IMR-90 (cell line): ENCODE data around the gene RASGRF1. TPM values are rescaled to one million over a fixed set of nuclear protein-coding genes. Genes with fewer than 3 reads are reported as not detected.

ENCODE experiments used
- ATAC-seq: fragments of 200-7000 bp; cut with Tn5 transposase; 2 replicates; pipeline ENCODE4 v1.9.1; 2020; ENCODE audit warnings: low read depth, mild to moderate bottlenecking, moderate library complexity
- BruUV-seq: library from RNA; stranded (reverse); fragments of 400-500 nt; replicated peaks from 2 replicates; lab custom pipeline; 2021; lab: Mats Ljungman, UMichigan
- CTCF ChIA-PET: fragments of 300-600 bp; formaldehyde crosslinking; extraction: SDS; loops from one replicate; lab custom pipeline; 2021; ENCODE audit warnings: antibody characterized with exemption; lab: Yijun Ruan, JAX
- POLR2A ChIA-PET: fragments of 300-600 bp; sonication (Branson Sonifier 250); formaldehyde crosslinking; loops from one replicate; lab custom pipeline; 2022; ENCODE audit warnings: antibody characterized with exemption; ENCODE audit not compliant: unreplicated experiment; lab: Charles Lee
- DNase-seq: peaks from one replicate; pipeline ENCODE4 v3.0.0; 2013
- H2AFZ ChIP-seq: replicated peaks from 2 replicates; pipeline ENCODE3; 2013; ENCODE audit warnings: low read length, mild to moderate bottlenecking; ENCODE audit not compliant: poor library complexity
- H2AK5ac ChIP-seq: 2 replicates; pipeline ENCODE4 v1.6.1; 2013; ENCODE audit warnings: low read depth, low read length, inconsistent platforms
- H2AK9ac ChIP-seq: replicated peaks from 2 replicates; pipeline ENCODE3; 2013; ENCODE audit warnings: mild to moderate bottlenecking, low read depth, low read length, moderate library complexity; ENCODE audit not compliant: poor library complexity
- H2BK120ac ChIP-seq: 2 replicates; pipeline ENCODE4 v1.6.1; 2013; ENCODE audit warnings: low read depth, low read length, inconsistent platforms
- H2BK15ac ChIP-seq: 3 replicates; pipeline ENCODE4 v1.6.1; 2013; ENCODE audit warnings: low read depth, low read length, inconsistent platforms
- H2BK20ac ChIP-seq: 2 replicates; pipeline ENCODE4 v1.6.1; 2013; ENCODE audit warnings: low read depth, mild to moderate bottlenecking, inconsistent platforms, low read length, moderate library complexity
- H2BK5ac ChIP-seq: 2 replicates; pipeline ENCODE4 v1.6.1; 2013; ENCODE audit warnings: mild to moderate bottlenecking, low read depth, low read length, inconsistent platforms; ENCODE audit not compliant: poor library complexity, severe bottlenecking
- H3K14ac ChIP-seq: replicated peaks from 2 replicates; pipeline ENCODE4 v1.6.1; 2013; ENCODE audit warnings: low read depth, low read length, inconsistent platforms
- H3K18ac ChIP-seq: 2 replicates; pipeline ENCODE4 v1.6.1; 2013; ENCODE audit warnings: low read depth, low read length, control low read depth
- H3K23ac ChIP-seq: 2 replicates; pipeline ENCODE4 v1.6.1; 2013; ENCODE audit warnings: low read depth, low read length, inconsistent platforms
- H3K27ac ChIP-seq: 2 replicates; pipeline ENCODE4 v1.5.1; 2013; ENCODE audit warnings: mild to moderate bottlenecking, control low read depth, low read length; ENCODE audit not compliant: insufficient read depth
- H3K27me3 ChIP-seq: 2 replicates; pipeline ENCODE4 v1.6.1; 2013; ENCODE audit warnings: low read length; ENCODE audit not compliant: control insufficient read depth, insufficient read depth
- H3K36me3 ChIP-seq: 2 replicates; pipeline ENCODE4 v1.6.1; 2013; ENCODE audit warnings: low read length, mixed read lengths; ENCODE audit not compliant: control insufficient read depth, insufficient read depth
- H3K4ac ChIP-seq: 2 replicates; pipeline ENCODE4 v1.6.1; 2013; ENCODE audit warnings: low read depth, low read length, inconsistent platforms
- H3K4me1 ChIP-seq: 2 replicates; pipeline ENCODE4 v1.6.1; 2013; ENCODE audit warnings: low read length, mixed read lengths; ENCODE audit not compliant: control insufficient read depth, insufficient read depth
- H3K4me2 ChIP-seq: 2 replicates; pipeline ENCODE4 v1.6.1; 2013; ENCODE audit warnings: low read depth, mild to moderate bottlenecking, control low read depth, low read length, moderate library complexity
- H3K4me3 ChIP-seq: 2 replicates; pipeline ENCODE4 v1.5.1; 2013; ENCODE audit warnings: low read depth, mild to moderate bottlenecking, control low read depth, low read length, moderate library complexity; ENCODE audit not compliant: insufficient read depth
- H3K56ac ChIP-seq: 2 replicates; pipeline ENCODE4 v1.6.1; 2013; ENCODE audit warnings: low read length, inconsistent platforms; ENCODE audit not compliant: insufficient read depth; ENCODE audit errors: extremely low read depth
- H3K79me1 ChIP-seq, 2 experiments: 2 replicates each; pipeline ENCODE4 v1.6.1; 2013; ENCODE audit warnings: low read length in 2 of 2, inconsistent platforms in 1 of 2, low read depth in 1 of 2
- H3K9ac ChIP-seq: 2 replicates; pipeline ENCODE4 v1.6.1; 2013; ENCODE audit warnings: low read depth, low read length, control low read depth
- H3K9me1 ChIP-seq: 2 replicates; pipeline ENCODE4 v1.6.1; 2013; ENCODE audit warnings: low read length, inconsistent platforms; ENCODE audit not compliant: insufficient read depth
- H3K9me3 ChIP-seq: 2 replicates; pipeline ENCODE4 v1.6.1; 2013; ENCODE audit warnings: low read length; ENCODE audit not compliant: control insufficient read depth, insufficient read depth
- H4K20me1 ChIP-seq: 2 replicates; pipeline ENCODE4 v1.6.1; 2013; ENCODE audit warnings: low read length, inconsistent platforms; ENCODE audit not compliant: insufficient read depth
- H4K5ac ChIP-seq: 2 replicates; pipeline ENCODE4 v1.6.1; 2013; ENCODE audit warnings: mild to moderate bottlenecking, low read depth, low read length, control low read depth
- H4K8ac ChIP-seq, 2 experiments: 2 replicates each; pipeline ENCODE4 v1.6.1; 2013; ENCODE audit warnings: low read depth in 2 of 2, low read length in 2 of 2, control low read depth in 1 of 2, inconsistent platforms in 1 of 2
- H4K91ac ChIP-seq: 2 replicates; pipeline ENCODE4 v1.6.1; 2013; ENCODE audit warnings: low read depth, low read length, inconsistent platforms; ENCODE audit not compliant: insufficient read depth
- BHLHE40 ChIP-seq: fragments of 150-350 bp; IDR thresholded peaks from 2 replicates; pipeline ENCODE4 v1.6.1; 2016; ENCODE audit warnings: mild to moderate bottlenecking, low read depth, low read length
- CEBPB ChIP-seq: IDR thresholded peaks from 2 replicates; pipeline ENCODE4 v1.6.1; 2012; ENCODE audit warnings: low read depth, low read length, improper control_type of control experiment
- CTCF ChIP-seq: conservative IDR thresholded peaks from 2 replicates; pipeline ENCODE4 v1.5.1; 2012; ENCODE audit warnings: mild to moderate bottlenecking, low read depth, low read length, improper control_type of control experiment
- FOS ChIP-seq: fragments of 150-350 bp; IDR thresholded peaks from 2 replicates; pipeline ENCODE4 v1.6.1; 2016; ENCODE audit warnings: low read depth, low read length
- MAFK ChIP-seq: IDR thresholded peaks from 2 replicates; pipeline ENCODE4 v1.6.1; 2012; ENCODE audit warnings: low read depth, low read length, improper control_type of control experiment
- MAZ ChIP-seq: IDR thresholded peaks from 2 replicates; pipeline ENCODE4 v1.6.1; 2012; ENCODE audit warnings: low read depth, mild to moderate bottlenecking, low read length, improper control_type of control experiment, moderate library complexity, borderline replicate concordance
- MXI1 ChIP-seq: IDR thresholded peaks from 2 replicates; pipeline ENCODE4 v1.6.1; 2012; ENCODE audit warnings: low read depth, mild to moderate bottlenecking, low read length, moderate library complexity, borderline replicate concordance
- POLR2A ChIP-seq: IDR thresholded peaks from 2 replicates; pipeline ENCODE4 v1.6.1; 2012; ENCODE audit warnings: mild to moderate bottlenecking, low read depth, low read length
- RAD21 ChIP-seq: IDR thresholded peaks from 2 replicates; pipeline ENCODE4 v1.6.1; 2012; ENCODE audit warnings: low read length, improper control_type of control experiment
- RCOR1 ChIP-seq: IDR thresholded peaks from 2 replicates; pipeline ENCODE4 v1.6.1; 2012; ENCODE audit warnings: mild to moderate bottlenecking, low read length, improper control_type of control experiment; ENCODE audit not compliant: insufficient replicate concordance
- RFX5 ChIP-seq: IDR thresholded peaks from 2 replicates; pipeline ENCODE4 v1.8.0; 2012; ENCODE audit warnings: low read depth, mild to moderate bottlenecking, low read length, moderate library complexity
- SMC3 ChIP-seq: fragments of 150-350 bp; IDR thresholded peaks from 2 replicates; pipeline ENCODE4 v1.6.1; 2016; ENCODE audit warnings: low read depth, mild to moderate bottlenecking, antibody characterized with exemption, low read length, moderate library complexity
- USF2 ChIP-seq: fragments of 150-350 bp; IDR thresholded peaks from 2 replicates; pipeline ENCODE4 v1.6.1; 2017; ENCODE audit warnings: mild to moderate bottlenecking, antibody characterized with exemption, low read length, low read depth
- WGBS, 2 experiments: methylation state at CpG; one replicate each; pipeline versions ENCODE4 v1.1.5 to v1.1.7; 2013; ENCODE audit warnings: missing lambda C conversion rate in 2 of 2; ENCODE audit not compliant: insufficient read length in 1 of 2; ENCODE audit errors: extremely low coverage in 2 of 2; 5-methylcytosine and 5-hydroxymethylcytosine counted together
- dilution Hi-C: fragments of 300-500 bp; cut with HindIII; formaldehyde crosslinking; loops from one replicate; pipeline ENCODE4 v1.14.3; 2018; ENCODE audit warnings: low sequenced_read_pairs; ENCODE audit not compliant: unreplicated experiment
- in situ Hi-C: fragments of 300-500 bp; cut with MboI; formaldehyde crosslinking; loops from 3 replicates; pipeline ENCODE4 v1.14.3; 2019; ENCODE audit warnings: low sequenced_read_pairs, inconsistent platforms, mixed read lengths
- intact Hi-C: fragments of 100-400 bp; cut with micrococcal nuclease; formaldehyde crosslinking; loops from 2 replicates; pipeline ENCODE4 v1.10.0; 2022
- polyA plus RNA-seq, 3 experiments: library from polyadenylated mRNA; depleted of rRNA; stranded (reverse); fragments of >200 nt; gene quantifications; 2 replicates each; pipeline ENCODE4 v1.2.3, GENCODE V29; 2012; ENCODE audit warnings: low replicate concordance in 1 of 3
- total RNA-seq: library from RNA; depleted of rRNA; stranded (reverse); fragments of >200 nt; gene quantifications from 2 replicates; pipeline ENCODE4 v1.2.3, GENCODE V29; 2012

The RASGRF1 gene
- total and polyA plus RNA-seq, 2 of the 4 experiments (the other 2 are of a cell fraction): under 0.01 to 0.15 TPM

DNA sequence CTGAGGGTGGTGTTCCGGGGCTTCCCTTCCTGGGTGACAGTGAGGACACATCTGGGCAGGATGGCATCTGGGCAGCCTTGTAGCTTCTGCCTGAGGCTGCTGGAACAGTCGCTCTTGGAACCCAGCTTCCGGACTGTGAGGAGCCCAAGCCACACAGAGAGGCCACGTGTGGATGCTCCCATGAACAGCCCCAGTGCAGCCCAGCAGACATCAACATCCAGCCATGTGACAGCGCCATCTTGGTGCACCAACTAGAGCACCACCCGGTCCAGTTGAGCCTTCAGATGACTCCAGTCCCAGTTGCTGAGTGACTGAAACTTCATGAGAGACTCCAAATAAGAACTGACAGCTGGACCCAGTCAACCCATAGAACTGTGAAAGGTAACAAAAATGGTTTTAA, 130.3 kb downstream of the RASGRF1 start:
- Histone ChIP-seq H3K23ac (no peak overlapping the region), H3K9ac (no peak overlapping the region), H3K9me1 (no peaks in the 10 kb centered on the region), H3K9me3 (no peaks in the 10 kb centered on the region), H3K27me3 (peaks cover 15% of the 10 kb centered on the region), H4K8ac (no peak overlapping the region), H4K91ac (no peak overlapping the region), H3K4me2 (no peak overlapping the region), H3K4ac (no peak overlapping the region), H2AK5ac (no peak overlapping the region), H2AFZ (no peak overlapping the region), H3K36me3 (no peaks in the 10 kb centered on the region), H3K4me1 (no peaks in the 10 kb centered on the region), H2BK20ac (no peak overlapping the region), H4K5ac (no peak overlapping the region), H2BK15ac (no peak overlapping the region), H3K14ac (no peak overlapping the region), H3K4me3 (no peak overlapping the region), H3K27ac (no peak overlapping the region), H3K79me1 (no peaks in the 10 kb centered on the region), H2BK120ac (no peak overlapping the region), H2AK9ac (no peak overlapping the region), H3K56ac (no peak overlapping the region), H2BK5ac (no peak overlapping the region), H4K20me1 (no peaks in the 10 kb centered on the region), H3K18ac (no peak overlapping the region)
- ChIA-PET POLR2A (no interaction called here), CTCF (interaction anchor here (1.3 kb wide), 1 partner anchor 10 kb away, joined by 3 read pairs; no protein-coding TSS in a partner anchor)
- intact Hi-C loops (no loop called here), in situ Hi-C loops (no loop called here), dilution Hi-C loops (no loop called here)
- TF ChIP-seq POLR2A (no peak), RCOR1 (no peak), MAZ (no peak), CTCF (no peak), CEBPB (no peak), RFX5 (no peak), USF2 (no peak), MXI1 (no peak), BHLHE40 (no peak), FOS (no peak), SMC3 (no peak), RAD21 (no peak), MAFK (no peak)
- WGBS, 2 experiments: 93% methylated on average over 5 of the region's 6 CpGs; no CpG with 5 or more reads in 1 of the 2 experiments
- no peak for DNase-seq
- no peak for ATAC-seq
- no TSS peak for BruUV-seq
